Duodenal mucosa (tissue), 2 donors: Measurements from ENCODE around the gene BCAR3.

Source experiments
- H3K27ac ChIP-seq: one replicate; pipeline ENCODE4 v1.7.0; 2013; ENCODE audit warnings: low read depth, low read length
- H3K27me3 ChIP-seq, 2 donors: one replicate each; pipeline ENCODE4 v1.7.0; 2013; ENCODE audit warnings: low read length in 2 of 2, control low read depth in 1 of 2; ENCODE audit not compliant: insufficient read depth in 2 of 2, control insufficient read depth in 1 of 2
- H3K36me3 ChIP-seq, 2 donors: one replicate each; pipeline ENCODE4 v1.7.0; 2013; ENCODE audit warnings: low read length in 2 of 2, control low read depth in 1 of 2; ENCODE audit not compliant: insufficient read depth in 2 of 2, control insufficient read depth in 1 of 2
- H3K4me1 ChIP-seq, 2 donors: one replicate each; pipeline ENCODE4 v1.7.0; 2013; ENCODE audit warnings: low read length in 2 of 2, control low read depth in 1 of 2; ENCODE audit not compliant: insufficient read depth in 2 of 2, control insufficient read depth in 1 of 2
- H3K4me3 ChIP-seq, 2 donors: one replicate each; pipeline ENCODE4 v1.7.0; 2013; ENCODE audit warnings: low read length in 2 of 2, low read depth in 1 of 2
- H3K9ac ChIP-seq, 2 donors: one replicate each; pipeline ENCODE4 v1.7.0; 2013; ENCODE audit warnings: low read length in 2 of 2, low read depth in 1 of 2
- H3K9me3 ChIP-seq, 2 donors: one replicate each; pipeline ENCODE4 v1.7.0; 2013; ENCODE audit warnings: low read length in 2 of 2, control low read depth in 1 of 2; ENCODE audit not compliant: control insufficient read depth in 1 of 2

BCAR3 gene

GRCh38 chr1:93670141-93670540 lies 11.5 kb downstream of the BCAR3 start:
- Histone ChIP-seq H3K36me3 (peaks cover 0 to 3% of the 10 kb centered on the region in 2 donors), H3K9ac (no peak overlapping the region), H3K9me3 (no peaks in the 10 kb centered on the region), H3K27ac (no peak overlapping the region), H3K27me3 (no peaks in the 10 kb centered on the region), H3K4me3 (no peak overlapping the region), H3K4me1 (peaks cover 25 to 42% of the 10 kb centered on the region in 2 donors)

- Histone ChIP-seq H3K4me3 (no peak overlapping the region), H3K9ac (no peak overlapping the region), H3K9me3 (no peaks in the 10 kb centered on the region), H3K27me3 (no peaks in the 10 kb centered on the region), H3K4me1 (peaks cover 25 to 40% of the 10 kb centered on the region in 2 donors), H3K27ac (no peak overlapping the region), H3K36me3 (peaks cover 0 to 3% of the 10 kb centered on the region in 2 donors)
Observed at GRCh38 chr1:93669369-93669768, 12.3 kb downstream of the BCAR3 start.

DNA sequence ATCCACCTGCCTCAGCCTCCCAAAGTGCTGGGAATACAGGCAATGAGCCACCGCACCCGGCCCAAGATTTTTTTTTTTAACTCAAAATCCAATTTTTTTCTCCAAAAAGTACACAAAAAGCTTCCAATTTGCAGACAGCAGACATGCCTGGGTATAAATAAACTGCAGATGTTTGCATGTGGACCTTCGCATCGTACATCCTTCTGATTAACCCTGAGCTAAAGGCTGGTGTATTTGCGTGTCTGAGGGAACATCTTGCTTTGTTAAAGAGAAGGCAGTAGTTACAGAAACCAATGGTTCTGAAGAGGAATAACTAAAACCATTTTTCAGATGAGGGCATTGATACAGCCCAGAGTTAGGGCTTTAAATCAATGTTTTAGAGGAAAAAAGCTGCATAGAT lies 12.7 kb downstream of the BCAR3 start:
- peaks cover 25 to 37% of the 10 kb centered on the region in 2 donors for H3K4me1 ChIP-seq
- H3K36me3 ChIP-seq: peaks cover 0 to 3% of the 10 kb centered on the region in 2 donors
- H3K4me3 ChIP-seq: no peak overlapping the region
- H3K27ac ChIP-seq: no peak overlapping the region
- H3K27me3 ChIP-seq: no peaks in the 10 kb centered on the region
- no peaks in the 10 kb centered on the region for H3K9me3 ChIP-seq
- H3K9ac ChIP-seq: no peak overlapping the region

DNA sequence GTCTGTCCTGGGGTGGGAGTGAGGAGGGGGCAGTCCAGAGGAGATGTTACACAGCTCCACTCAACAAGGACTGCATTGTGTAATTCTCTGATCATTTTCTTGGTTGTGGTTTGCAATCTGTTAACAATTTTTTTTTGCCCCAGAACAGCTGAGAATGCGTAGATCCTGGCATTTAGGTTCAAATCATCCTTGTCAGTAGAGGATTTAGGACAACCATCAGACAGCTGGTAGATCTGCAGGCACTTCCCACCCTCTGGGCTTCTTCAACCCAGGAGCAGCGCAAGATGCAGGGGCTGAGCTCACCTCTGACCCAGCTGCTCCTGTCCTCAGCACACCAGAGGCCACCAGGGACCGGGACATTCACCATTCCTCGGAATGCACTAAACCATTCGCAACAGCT lies 13.5 kb downstream of the BCAR3 start:
- Histone ChIP-seq H3K27ac (no peak overlapping the region), H3K9me3 (no peaks in the 10 kb centered on the region), H3K9ac (no peak overlapping the region), H3K27me3 (no peaks in the 10 kb centered on the region), H3K4me3 (no peak overlapping the region), H3K4me1 (peaks cover 26 to 29% of the 10 kb centered on the region in 2 donors), H3K36me3 (peaks cover 0 to 3% of the 10 kb centered on the region in 2 donors)

DNA sequence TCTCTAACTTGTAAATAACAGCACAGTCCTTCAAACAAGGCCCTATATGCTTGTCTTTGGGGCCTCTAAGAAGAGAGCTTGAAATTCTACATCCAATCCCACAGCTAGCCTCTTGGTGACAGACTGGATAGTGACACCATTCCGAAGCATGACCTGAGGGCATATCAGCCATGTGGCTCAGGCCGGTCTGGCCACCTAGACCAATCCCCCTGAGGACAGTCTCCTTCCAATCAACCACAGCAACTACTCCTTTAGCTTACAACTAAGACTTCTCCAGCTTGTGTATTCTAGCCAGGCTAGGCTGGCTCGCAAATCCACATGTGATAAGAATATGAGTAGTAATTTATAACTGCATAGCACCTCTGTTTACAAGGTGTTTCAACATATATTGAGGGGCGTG lies 14.0 kb downstream of the BCAR3 start:
- Histone ChIP-seq H3K9ac (no peak overlapping the region), H3K27me3 (no peaks in the 10 kb centered on the region), H3K27ac (no peak overlapping the region), H3K4me3 (no peak overlapping the region), H3K36me3 (peaks cover 0 to 3% of the 10 kb centered on the region in 2 donors), H3K9me3 (no peaks in the 10 kb centered on the region), H3K4me1 (peaks cover 23 to 24% of the 10 kb centered on the region in 2 donors)

- peaks cover 16 to 22% of the 10 kb centered on the region in 2 donors for H3K4me1 ChIP-seq
- no peaks in the 10 kb centered on the region for H3K27me3 ChIP-seq
- no peaks in the 10 kb centered on the region for H3K9me3 ChIP-seq
- peaks cover 0 to 3% of the 10 kb centered on the region in 2 donors for H3K36me3 ChIP-seq
- H3K9ac ChIP-seq: no peak overlapping the region
- no peak overlapping the region for H3K4me3 ChIP-seq
- H3K27ac ChIP-seq: no peak overlapping the region
Observed at GRCh38 chr1:93666613-93667384, 14.8 kb downstream of the BCAR3 start.

DNA sequence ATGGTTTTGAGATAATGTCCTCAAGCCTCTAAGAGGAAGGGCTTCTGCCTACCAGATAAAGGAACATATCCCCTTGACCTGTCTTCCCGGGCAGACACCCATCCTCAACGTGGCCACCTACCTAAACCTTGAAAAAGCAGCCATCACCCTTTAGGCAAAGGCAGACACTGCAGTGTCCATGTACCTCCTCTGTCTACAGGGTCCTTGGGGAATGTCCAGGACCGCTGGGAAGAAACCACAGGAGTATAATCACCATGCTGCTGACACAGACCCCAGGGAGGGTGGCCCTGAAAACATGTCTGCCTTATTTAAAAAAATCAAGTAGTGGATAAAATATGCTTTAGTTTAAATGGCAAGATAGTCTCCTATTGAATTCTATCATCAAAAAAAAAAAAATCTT lies 16.6 kb downstream of the BCAR3 start:
- no peak overlapping the region for H3K9ac ChIP-seq
- no peak overlapping the region for H3K27ac ChIP-seq
- H3K27me3 ChIP-seq: no peaks in the 10 kb centered on the region
- H3K4me1 ChIP-seq: peaks cover 10 to 16% of the 10 kb centered on the region in 2 donors
- H3K36me3 ChIP-seq: peaks cover 0 to 3% of the 10 kb centered on the region in 2 donors
- H3K9me3 ChIP-seq: no peaks in the 10 kb centered on the region
- H3K4me3 ChIP-seq: no peak overlapping the region

DNA sequence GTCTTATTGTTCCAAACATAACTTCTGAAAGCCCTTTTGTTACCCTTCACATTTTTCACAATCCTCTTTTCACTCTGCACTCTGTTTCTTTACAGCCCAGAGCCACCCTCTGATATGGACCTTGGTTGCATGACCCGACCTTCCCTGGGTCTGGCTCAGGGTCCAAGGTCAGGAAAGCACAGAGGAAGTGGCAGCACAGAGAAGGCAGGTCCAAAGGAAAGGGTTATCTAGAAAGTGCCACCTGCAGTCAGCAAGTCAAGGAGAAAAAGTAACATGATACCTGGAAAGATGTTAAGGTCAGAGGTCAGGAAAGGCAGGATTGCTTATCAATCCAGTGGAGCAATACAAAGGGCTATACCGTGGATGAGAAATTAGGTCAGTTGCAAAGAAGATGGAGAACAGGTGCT lies 18.4 kb downstream of the BCAR3 start:
- no peak overlapping the region for H3K9ac ChIP-seq
- H3K27ac ChIP-seq: no peak overlapping the region
- peaks cover 0 to 3% of the 10 kb centered on the region in 2 donors for H3K36me3 ChIP-seq
- no peak overlapping the region for H3K4me3 ChIP-seq
- no peaks in the 10 kb centered on the region for H3K9me3 ChIP-seq
- no peaks in the 10 kb centered on the region for H3K27me3 ChIP-seq
- H3K4me1 ChIP-seq: peaks cover 10 to 16% of the 10 kb centered on the region in 2 donors

DNA sequence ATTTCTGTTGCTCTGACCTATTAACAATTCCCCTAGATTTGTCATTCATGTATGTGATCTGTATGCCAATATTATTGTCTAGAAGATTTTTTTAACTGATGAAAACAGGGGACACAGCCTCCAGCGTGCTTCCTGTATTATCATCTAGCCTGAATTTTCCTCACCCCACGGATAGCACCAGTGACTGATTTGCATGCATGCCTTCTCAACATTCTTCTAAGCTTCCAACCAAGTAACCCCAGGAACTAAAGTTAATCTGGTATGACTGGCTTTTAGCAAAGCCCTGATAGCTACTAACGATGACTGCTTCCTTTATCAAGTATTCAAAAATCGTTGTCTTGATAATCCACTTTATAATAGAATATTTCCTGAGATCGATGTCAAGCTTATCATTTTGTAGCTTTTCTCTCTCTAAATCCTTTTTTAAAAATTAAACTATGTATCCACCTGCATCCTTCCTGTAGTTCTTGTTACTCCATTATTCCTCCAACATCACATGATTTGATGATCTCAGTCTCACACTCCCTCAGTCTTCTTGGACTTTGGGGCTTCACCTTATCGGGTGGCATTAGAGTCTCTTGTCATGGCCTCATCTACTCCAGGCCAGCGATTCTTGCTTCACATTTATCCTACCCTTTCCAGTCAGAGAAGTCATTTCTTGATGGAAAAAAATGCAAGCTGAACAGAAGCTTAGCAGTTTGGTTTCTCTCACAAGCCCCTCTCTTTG lies 19.0 kb downstream of the BCAR3 start:
- H3K4me1 ChIP-seq: peaks cover 6 to 16% of the 10 kb centered on the region in 2 donors
- no peak overlapping the region for H3K4me3 ChIP-seq
- H3K27me3 ChIP-seq: no peaks in the 10 kb centered on the region
- H3K9me3 ChIP-seq: no peaks in the 10 kb centered on the region
- H3K9ac ChIP-seq: no peak overlapping the region
- H3K36me3 ChIP-seq: peaks cover 0 to under 1% of the 10 kb centered on the region in 2 donors
- no peak overlapping the region for H3K27ac ChIP-seq

GRCh38 chr1:93661829-93662474 lies 19.7 kb downstream of the BCAR3 start:
- Histone ChIP-seq H3K9ac (no peak overlapping the region), H3K4me1 (peaks cover 6 to 16% of the 10 kb centered on the region in 2 donors), H3K9me3 (no peaks in the 10 kb centered on the region), H3K36me3 (no peaks in the 10 kb centered on the region), H3K27ac (no peak overlapping the region), H3K4me3 (no peak overlapping the region), H3K27me3 (no peaks in the 10 kb centered on the region)
